ENCODE measurements around the gene UPF1. TPM values are rescaled to one million over a fixed set of nuclear protein-coding genes. Genes with fewer than 3 reads are reported as not detected.
A peak's percentile ranks its signal among the peaks of the same experiment; 100 is the strongest.
"Not testable (repeated sequence)": the region's sequence is repeated elsewhere in the genome, so short reads cannot be mapped to it uniquely, and the experiment has no call there.

UPF1 gene
- total RNA-seq, 1 experiment from 2014 or later = 21.1 TPM

DNA sequence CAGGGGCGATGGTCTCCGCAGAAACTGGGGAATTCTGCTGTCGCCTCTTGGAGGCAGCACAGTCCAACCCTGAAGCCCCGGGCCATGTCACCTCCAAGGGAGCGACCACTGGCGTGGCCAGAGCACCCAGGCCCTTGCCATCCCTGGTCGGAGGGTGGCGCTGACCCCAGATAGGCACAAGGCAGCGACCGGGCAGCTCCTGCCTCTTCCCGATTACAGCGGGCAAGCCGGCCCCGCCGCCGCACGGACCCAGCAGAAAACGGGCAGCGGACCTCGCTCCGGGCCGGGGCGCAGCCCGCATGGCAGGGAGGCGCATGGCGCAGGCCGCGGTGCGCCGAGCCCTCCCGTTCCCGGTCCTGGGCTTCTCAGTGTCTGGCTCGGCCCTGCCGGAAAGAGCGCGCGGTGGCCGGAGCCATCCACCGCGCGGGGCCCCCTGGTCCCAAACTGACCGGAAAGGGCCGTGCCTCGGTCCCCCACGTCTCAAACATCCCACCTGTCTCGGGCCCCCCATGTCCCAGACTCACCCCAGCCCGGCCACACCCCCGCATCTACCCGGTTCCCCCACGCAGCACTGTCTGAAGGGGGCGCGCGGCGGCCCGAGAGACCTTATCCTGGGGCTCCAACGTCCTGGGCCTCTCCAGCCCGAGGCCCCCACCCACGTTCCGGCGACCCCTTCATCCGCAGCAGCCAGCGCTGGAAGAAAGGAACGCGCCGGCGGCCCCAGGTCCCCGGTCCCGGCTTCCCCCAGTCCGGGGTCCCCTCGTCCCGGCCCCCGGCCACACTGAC lies 63.5 kb downstream of the UPF1 start:
- peak; percentile 45 for DNase-seq (ENCODE audit: extremely low read depth, low read depth)

DNA sequence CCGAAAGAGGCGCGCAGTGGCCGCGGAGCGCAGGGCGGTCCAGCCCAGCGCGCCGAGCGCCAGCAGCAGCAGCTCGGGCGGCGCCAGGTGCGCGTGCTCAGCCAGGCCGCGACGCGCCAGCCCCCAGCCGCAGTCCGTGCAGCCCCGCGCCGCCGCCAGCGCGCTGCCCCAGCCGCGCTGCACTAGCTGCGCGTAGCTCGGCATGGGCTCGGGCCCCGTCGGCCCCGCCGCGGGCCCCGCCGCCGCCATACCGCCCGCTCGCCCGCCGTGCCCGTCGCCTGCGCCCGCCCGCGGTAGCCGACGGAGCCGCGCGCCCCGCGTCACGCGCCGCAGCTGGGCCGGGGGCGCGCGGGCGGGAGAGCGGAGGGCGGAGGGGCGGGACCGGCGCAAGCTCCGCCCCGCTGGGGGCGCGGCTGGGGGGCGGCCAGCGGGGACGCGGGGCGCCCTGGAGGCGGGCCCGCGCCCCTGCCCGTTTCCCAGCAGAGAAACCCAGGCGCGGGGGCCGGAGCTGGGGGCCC lies 64.1 kb downstream of the UPF1 start, which contains the start of gene CERS1:
Gene CERS1 (minus strand): TSS at position 335 of the 518 bp plus-strand sequence. CDS start 86 bp downstream, at position 249.
- no peak for DNase-seq (ENCODE audit: extremely low read depth, low read depth)

DNA sequence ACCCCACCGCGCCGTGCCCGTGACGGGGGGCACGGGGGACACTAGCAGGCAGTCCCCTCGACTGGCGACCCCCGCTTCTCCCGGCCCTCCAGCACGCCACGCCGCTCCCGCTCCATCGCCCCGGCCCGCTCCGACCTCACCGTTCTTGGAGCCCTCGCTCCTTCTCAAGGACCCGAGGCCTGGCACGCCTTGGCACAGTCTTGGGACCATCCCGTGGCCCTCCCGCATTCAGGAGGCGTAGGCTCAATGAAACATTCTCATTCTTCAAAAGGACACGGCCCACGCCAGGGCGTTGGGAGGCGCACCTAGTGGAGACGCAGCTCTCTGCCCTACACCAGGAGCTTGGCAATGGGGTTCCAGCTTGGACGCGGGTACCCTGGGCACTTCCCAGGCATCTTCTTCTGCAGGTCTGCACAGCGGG lies 64.7 kb downstream of the UPF1 start:
- DNase-seq (ENCODE audit: extremely low read depth, low read depth) = no peak

DNA sequence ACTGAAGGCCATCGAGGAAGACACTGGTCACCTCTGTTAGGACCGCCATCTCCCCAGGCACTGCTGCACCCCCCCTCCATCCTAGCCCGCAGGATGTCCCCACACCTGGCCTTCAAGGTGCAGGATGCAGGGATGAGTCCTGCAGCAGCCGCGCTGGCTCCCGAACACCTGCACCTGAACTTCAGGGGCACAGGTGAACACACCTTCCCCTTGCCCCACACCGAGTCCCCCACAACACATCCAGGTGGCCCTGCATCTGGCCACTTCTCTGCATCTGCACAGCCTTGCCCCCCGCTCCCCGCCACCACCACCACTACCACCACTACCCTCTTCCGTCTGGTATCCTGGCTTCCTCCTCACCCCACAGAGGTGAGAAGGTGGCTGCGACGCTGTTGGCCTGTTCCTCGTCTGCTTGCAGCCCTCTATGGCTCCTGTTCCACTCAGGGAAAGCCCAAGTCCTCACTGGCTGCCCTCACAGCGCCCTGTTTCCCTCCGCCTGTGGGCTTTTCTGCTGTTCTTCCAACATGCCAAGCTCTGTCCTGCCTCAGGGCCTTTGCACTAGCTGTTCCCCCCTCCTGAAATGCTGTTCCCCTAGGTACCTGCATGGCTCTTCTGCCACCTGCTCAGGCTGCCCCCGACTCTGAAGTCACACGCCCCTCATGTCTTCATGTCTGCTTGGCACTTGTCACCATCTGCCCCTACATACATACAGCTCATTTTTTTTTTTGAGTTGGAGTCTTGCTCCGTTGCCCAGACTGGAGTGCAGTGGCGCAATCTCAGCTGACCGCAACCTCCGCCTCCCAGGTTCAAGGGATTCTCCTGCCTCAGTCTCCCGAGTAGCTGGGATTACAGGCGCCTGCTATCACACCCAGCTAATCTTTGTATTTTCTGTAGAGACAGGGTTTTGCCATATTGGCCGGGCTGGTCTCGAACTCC lies 65.6 kb downstream of the UPF1 start:
- DNase-seq (ENCODE audit: extremely low read depth, low read depth) = no peak

DNA sequence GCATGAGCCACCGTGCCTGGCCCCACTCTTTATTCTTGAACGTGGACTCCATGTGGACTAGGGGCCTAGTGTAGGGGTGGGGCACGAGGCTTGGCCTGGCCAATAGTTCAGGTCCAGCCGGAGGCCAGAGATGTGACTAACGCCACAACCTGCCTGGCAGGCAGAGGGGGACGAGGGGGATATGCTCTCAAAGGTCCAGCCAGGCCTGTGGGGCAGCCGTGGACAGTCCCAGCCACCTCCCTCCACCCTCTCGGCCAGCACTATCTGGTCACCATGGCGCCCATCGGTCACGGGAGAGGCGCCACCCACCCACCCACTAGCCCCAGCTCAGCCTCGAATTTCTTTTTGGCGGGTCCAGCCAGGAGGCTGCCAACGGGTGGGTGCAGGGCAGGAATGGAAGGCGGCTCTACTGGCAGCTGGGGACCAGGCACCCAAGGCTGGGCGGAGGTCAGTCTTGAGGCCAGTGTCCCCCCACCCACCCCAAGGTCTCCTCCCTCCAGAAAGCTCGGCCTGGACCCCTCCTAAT lies 66.4 kb downstream of the UPF1 start:
- no peak for DNase-seq (ENCODE audit: extremely low read depth, low read depth)

DNA sequence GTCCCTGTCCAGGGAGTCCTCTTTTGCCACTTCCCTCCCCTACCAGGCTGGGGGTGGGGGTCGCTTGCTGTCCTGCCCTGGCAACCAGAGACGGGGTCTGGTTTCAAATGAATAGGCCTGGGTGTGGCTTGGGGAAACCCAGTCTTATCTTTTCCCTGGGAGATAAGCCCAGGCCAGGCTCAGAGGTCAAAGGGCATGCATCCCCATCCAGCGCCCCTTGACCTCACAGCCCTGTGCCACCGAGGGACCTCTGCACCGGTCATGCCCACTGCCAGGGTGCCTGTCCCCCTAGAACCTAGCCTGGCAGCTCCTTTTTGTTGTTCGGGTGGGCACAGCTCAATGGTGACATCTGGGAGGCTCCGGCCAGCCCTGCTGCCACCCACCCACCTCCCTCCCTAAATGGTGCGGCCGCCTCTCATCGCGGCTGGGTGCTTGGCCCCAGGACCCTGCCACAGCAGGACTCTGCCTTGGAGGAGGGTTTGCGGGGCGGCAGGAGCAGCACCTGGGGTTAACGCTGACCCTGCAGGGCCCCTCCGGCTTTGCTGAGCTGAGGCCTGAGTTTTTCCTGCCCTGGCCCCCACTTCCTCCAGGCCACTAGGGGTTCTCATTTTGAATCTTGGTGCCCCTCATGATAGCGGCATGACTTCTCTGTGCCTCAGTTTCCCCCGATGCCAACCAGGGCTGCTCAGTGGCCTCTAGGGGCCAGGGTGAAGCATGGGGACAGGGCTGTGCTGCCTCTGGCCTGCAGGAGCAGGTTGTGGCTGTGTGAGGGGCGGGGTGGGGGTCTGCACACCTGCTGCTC lies 67.0 kb downstream of the UPF1 start:
- no peak for DNase-seq (ENCODE audit: extremely low read depth, low read depth)

DNA sequence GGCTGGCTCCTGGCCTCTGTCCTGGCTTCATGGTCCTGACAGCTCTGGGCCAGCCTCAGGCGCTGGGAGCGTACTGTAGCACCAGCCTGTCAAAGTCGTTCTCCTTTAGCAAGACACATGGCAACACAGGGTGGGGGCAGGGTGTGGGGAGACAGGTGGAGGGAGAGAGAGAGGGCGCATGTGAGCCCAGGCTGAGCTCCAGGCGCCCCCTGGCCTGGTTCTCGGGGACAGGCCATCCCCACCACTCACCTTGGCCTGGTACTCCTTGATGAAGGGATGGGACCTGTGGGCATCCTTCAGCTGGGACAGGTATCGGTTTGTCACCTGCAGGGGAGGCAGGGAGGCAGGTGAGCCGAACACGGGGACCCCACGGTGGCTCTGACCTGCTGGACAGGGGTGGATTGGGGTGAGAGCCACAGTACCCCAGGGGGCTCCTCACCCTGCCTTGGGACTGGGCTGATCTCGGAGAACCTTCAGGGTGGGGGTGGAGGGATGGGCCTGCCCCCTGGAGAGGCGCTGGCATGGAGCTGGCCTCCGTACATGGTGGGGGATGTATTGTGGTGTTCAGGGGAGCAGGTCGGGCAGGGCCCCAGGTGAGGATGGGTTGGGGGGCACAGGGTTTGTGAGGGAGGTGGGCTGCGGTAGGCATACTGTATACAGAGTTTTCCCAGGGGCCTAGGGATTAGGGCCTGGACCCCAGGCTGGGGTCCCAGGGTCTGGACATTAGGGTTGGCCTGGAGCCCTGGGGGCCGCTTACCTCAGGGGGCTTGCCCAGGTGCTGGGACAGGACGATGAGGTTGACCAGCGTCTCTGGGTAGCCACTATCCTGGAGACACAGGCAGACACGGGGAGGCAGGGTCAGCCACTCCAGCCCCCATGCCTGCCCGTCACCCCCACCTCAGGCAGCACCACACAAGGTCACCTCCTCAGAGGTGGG lies 68.1 kb downstream of the UPF1 start:
- no peak for DNase-seq (ENCODE audit: extremely low read depth, low read depth)

DNA sequence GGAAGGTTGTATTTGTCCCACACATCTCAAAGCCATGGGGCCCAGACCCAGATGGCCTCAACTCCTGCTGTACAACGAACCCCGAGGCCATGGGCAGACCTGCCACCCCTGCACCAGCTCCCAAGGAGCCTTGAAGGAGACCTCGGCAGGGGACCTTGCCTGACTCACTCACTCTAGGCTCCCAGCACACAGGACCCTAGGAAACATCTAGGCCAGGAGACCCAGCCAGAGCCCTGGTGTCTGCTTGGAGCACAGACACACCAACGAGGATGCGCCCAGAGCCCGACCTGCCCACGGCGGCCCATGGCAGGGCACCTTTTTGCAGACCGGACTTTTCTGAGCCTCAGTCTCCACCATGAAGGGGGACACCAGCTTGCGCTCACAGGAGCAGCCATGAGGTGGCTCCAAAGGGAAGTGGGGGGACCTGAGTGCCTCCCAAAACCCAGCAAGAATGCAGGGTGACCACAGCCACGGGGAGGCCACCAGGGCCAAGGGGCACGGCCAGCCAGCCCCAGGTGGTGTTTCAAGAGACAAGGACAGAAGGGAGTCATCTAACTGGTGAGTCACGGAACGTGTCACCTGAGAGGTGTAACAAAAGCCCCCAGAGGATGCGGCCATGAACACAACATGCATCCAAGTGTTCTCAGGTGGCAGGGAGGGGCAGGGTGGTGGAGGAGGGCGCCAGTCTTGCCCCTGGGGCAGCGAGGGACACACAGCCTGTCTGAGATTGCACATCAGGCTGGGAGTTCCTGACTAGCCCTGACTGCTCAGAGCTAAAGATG lies 69.1 kb downstream of the UPF1 start:
- DNase-seq (ENCODE audit: extremely low read depth, low read depth) = no peak

DNA sequence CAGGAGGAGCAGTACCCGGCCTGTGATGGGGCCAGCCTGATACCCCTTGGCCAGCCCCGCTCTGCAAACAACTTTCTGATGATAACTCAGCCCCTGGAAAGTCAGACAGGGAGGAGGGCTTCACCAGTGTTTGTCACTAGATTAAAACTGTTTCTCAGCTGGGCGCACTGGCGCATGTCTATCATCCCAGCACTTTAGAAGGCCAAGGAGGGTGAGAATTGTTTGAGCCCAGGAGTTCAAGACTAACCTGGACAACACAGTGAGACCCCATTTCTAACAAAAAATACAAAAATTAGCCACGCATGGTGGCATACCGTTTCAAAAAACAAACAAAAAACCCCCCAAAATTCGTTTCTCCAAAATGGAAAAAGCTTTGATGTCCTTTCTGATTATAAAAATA lies 69.7 kb downstream of the UPF1 start:
- no peak for DNase-seq (ENCODE audit: extremely low read depth, low read depth)

DNA sequence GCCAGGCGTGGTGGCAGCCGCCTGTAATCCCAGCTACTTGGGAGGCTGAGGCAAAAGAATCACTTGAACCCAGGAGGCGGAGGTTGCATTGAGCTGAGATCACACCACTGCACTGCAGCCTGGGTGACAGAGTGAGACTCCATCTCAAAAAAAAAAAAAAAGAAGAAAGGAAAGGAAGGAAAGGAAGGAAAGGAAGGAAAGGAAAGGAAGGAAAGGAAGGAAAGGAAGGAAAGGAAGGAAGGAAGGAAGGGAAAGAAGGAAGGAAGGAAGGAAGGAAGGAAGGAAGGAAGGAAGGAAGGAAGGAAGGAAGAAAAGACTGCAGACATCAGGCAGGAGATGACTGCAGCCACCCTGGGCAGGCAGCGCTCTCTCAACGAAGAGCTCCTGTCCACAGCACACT lies 70.8 kb downstream of the UPF1 start:
- not testable (repeated sequence) for DNase-seq (ENCODE audit: extremely low read depth, low read depth)

DNA sequence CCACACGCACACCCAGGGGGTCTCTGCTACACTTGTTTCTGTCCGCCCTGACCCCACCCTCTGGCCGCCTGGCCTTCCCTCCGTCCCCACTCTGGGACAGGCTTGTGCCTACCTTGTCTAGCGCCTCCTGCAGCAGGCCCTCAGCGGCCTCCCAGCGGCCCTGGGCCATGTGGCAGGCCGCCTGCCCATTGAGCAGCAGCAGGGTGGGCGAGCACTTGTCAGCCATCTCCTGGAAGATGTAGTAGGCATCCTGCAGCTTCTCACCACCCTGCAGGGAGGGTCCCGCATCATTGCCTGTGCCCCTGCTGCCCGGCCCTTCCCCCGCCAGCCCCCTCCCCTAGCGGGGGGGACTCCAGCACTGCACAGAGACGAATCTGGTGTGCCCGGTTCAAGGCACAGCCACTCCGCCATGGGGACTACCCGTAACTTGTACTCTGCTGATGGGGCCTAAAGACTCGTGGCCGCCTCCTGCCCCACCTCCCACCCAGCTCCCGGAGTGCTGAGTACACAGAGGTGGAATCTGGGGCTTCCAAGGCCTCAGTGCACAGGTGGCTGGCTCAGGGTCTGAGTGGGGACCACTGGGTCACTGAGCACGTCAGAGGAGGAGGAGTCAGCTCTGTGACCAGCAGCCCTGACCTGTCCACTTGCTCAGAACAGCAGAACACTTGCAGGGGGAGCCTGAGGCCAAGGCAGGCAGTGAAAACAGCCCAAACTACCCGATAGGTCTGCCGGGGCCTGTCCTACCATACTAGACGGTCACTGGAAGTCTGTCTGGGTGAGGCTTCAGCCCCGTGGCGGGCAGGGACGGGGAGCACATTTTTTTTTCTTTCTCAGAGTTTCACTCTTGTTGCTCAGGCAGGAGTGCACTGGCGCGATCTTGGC lies 71.6 kb downstream of the UPF1 start:
- DNase-seq (ENCODE audit: extremely low read depth, low read depth) = no peak

DNA sequence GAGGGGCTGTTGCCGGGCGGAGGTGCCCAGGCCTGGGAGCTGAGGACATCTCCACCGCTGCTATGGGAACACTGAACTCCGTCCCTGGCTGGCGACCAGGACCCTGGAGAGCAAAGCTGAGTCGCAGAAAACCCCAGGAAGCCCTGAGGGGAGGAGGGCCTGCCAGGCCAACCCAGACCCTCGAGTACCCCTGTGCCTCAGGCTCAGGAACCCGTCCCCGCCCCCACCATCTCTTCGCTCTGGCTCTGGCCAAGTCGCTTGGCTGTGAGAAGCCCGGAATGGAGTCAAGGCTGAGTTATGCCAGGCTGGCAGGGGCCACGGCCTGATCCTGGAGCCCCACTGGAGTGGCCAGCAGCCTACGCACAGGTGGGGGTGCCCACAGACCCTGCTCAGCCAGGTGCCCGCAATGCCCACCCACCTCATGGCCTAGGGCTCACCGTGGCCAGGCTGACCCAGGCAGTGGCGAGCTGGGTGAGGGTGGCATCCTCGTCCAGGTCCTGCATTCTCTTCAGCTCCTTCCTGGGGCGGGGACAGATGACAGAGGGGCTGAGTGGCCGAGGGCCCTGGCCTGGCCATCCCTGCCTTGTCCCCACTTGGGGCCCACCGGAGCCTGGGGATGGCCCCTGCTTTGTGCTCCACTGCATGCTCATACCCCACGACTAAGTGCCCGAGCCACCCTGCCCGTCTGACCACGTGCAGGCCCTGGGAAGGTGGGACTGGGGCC lies 72.7 kb downstream of the UPF1 start:
- no peak for DNase-seq (ENCODE audit: extremely low read depth, low read depth)

DNA sequence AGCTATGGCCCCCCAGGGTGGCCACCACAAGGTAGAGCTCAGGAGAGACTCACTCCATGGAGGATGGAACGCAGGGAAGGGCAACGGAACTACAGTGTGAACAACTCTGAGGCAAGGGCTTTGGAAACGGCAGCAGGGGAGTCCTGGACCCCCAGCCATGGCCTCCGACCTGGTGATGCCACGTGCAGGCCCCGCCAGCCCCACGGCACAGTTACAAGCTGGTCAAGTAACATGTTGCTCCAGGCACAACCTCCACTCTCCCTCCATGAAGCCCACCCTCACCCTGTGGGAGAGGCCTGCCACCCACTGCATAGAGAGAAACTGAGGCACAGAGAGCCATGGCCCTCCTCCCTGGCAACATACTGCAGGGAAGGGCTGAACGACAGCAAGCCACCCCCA lies 73.3 kb downstream of the UPF1 start:
- DNase-seq (ENCODE audit: extremely low read depth, low read depth) = no peak

DNA sequence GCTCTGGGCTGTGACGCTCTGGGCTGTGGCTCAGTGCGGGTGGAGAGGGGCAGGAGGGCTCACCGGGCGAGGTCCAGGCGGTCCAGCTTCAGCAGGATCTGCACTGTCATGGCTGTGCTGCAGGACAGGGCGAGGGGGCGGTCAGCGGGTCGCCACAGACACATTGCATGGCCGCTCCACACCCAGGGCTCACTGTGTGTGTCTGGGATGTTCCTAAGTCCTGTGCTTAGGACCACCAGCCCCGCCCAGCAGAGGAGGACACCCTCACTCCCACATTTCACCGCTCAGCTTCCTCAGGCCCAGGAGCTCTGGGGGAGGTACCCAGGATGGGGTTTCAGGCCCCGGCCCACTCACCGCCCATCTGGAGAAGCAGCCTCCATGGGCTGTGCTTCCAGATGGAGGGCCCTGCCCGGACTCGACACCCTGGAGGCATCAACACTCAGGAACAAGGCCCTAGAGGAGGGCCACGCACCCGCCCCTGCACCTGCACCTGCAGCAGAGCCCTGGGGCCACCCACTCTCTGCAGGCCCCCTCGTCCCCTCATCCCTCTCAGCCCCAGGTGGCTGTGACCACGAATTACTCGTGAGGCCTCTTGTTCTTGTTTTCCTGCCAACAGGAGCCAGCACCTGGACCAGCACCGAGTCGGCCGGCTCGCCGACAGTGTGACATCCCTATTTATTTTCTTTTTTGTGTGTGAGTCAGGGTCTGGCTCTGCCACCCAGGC lies 73.9 kb downstream of the UPF1 start:
- DNase-seq (ENCODE audit: extremely low read depth, low read depth) = no peak

DNA sequence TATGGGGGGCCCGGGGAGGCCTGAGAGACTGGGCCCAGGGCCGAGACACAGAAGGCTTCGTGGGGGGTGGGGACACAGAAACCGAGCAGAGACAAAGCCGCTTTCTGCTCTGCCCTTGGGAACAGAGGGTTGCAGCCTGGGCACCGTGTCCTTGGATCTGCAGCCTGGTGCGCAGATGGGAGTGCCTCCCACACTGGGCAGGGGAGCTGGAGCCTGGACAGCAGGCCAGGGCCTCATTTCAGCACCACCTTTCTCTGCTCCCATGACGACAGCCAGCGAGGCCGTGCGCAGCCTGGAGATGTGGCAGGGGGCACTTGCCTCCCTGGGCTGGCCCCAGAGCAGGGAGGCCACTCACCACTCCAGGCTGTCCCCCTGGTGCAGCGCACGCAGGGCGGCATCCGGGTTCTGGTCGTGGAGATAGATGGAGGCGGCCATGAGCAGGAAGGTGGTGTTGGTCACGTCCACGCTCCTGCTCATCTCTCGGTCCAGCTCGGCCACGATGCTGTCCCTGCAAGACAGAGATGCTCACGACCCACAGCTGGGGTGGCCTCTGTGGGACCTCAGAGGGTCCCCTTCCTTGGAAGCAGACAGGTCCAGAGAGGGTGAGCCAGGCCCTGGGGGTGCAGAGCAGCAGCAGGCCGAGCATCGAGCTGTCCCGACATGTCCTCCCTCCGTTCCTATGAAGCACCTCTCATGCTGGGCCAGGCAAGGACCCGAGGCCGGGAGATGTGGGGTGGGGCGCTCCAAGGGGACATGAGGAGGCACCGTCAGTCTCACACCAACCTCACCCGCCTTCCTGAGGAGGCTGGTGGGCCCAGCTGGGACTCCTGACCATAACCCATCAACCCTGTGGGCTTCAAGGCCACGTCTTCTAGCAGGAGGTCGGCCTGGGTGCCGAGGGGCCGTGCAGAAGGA lies 75.1 kb downstream of the UPF1 start:
- no peak for DNase-seq (ENCODE audit: extremely low read depth, low read depth)
